A673 (cell line): Measurements from ENCODE around the gene TPPP.

Experiments
- CTCF ChIP-seq: fragments of 300-800, 200-600 bp; sonication (generic); conservative IDR thresholded peaks from 2 replicates; pipeline ENCODE4 v1.5.1; 2017; ENCODE audit warnings: low read depth, mild to moderate bottlenecking, antibody characterized with exemption, low read length, moderate library complexity, mixed read lengths
- EZH2 ChIP-seq: fragments of 200-600 bp; sonication (generic); IDR thresholded peaks from 2 replicates; pipeline ENCODE4 v1.6.1; 2017; ENCODE audit warnings: borderline replicate concordance, low read depth, mild to moderate bottlenecking, mixed read lengths, antibody characterized with exemption, low read length; ENCODE audit not compliant: poor library complexity, severe bottlenecking

DNA sequence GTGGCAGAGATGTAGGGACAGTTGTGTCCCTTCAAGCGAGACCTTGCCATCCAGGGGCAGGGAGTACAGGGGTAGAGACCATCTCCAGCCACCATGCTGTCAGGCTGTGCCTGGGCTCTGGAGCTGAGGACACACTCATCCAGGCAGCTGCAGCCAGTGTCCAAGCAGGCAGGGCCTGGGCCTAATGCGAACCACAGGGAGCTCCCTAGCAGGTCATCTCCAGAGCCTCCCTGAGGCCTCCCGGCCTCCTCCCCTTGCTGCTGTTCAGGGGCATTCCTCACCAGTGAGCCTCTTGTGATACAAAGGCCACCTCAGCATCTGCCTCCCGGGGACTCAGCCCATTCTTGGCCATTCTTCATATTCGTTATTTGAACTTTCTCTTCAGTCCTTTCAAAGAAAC is 35.0 kb downstream of the TPPP start:
- no peak for TF ChIP-seq CTCF
- no peak for TF ChIP-seq EZH2
